ENCODE results near the gene EHMT1.
A peak's percentile ranks its signal among the peaks of the same experiment; 100 is the strongest.

The EHMT1 gene

GRCh38 chr9:137787786-137788505, 169.1 kb downstream of the EHMT1 start:
- Mint-ChIP-seq H3K9me3 (no peaks in the 10 kb centered on the region), H3K27me3 (ENCODE audit: low read depth, poor library complexity) (no peaks in the 10 kb centered on the region), H3K27ac (peak overlapping the region; percentile 96), H3K36me3 (ENCODE audit: low read depth) (peaks cover 58% of the 10 kb centered on the region), H3K4me1 (peaks cover 49% of the 10 kb centered on the region), H3K4me3 (no peak overlapping the region)
- TF ChIP-seq CTCF (IDR thresholded peaks at IDR 0.05), result no peak
- no peak for DNase-seq

GRCh38 chr9:137788561-137789294, 169.9 kb downstream of the EHMT1 start:
- no peak for TF ChIP-seq CTCF (IDR thresholded peaks at IDR 0.05)
- Mint-ChIP-seq H3K27ac (peak overlapping the region; percentile 96), H3K4me3 (no peak overlapping the region), H3K9me3 (no peaks in the 10 kb centered on the region), H3K4me1 (peaks cover 49% of the 10 kb centered on the region), H3K27me3 (ENCODE audit: low read depth, poor library complexity) (no peaks in the 10 kb centered on the region), H3K36me3 (ENCODE audit: low read depth) (peaks cover 66% of the 10 kb centered on the region)
- no peak for DNase-seq

- Mint-ChIP-seq H3K9me3 (no peaks in the 10 kb centered on the region), H3K27ac (peak overlapping the region; percentile 87), H3K27me3 (ENCODE audit: low read depth, poor library complexity) (no peaks in the 10 kb centered on the region), H3K4me3 (no peak overlapping the region), H3K36me3 (ENCODE audit: low read depth) (peaks cover 71% of the 10 kb centered on the region), H3K4me1 (peaks cover 46% of the 10 kb centered on the region)
- DNase-seq, result no peak
- TF ChIP-seq CTCF (IDR thresholded peaks at IDR 0.05), result no peak
Measured at GRCh38 chr9:137789295-137789895, 170.6 kb downstream of the EHMT1 start.

GRCh38 chr9:137791947-137792346, 173.1 kb downstream of the EHMT1 start:
- TF ChIP-seq CTCF (IDR thresholded peaks at IDR 0.05), result no peak
- H3K4me3 Mint-ChIP-seq, result no peak overlapping the region
- no peak overlapping the region for H3K27ac Mint-ChIP-seq
- peaks cover 77% of the 10 kb centered on the region for H3K36me3 Mint-ChIP-seq (ENCODE audit: low read depth)
- H3K4me1 Mint-ChIP-seq, result peaks cover 22% of the 10 kb centered on the region
- DNase-seq, result no peak
- H3K27me3 Mint-ChIP-seq (ENCODE audit: low read depth, poor library complexity), result no peaks in the 10 kb centered on the region
- H3K9me3 Mint-ChIP-seq, result no peaks in the 10 kb centered on the region

- no peak for DNase-seq
- no peak overlapping the region for H3K4me3 Mint-ChIP-seq
- no peaks in the 10 kb centered on the region for H3K9me3 Mint-ChIP-seq
- no peaks in the 10 kb centered on the region for H3K27me3 Mint-ChIP-seq (ENCODE audit: low read depth, poor library complexity)
- peak overlapping the region; percentile 62 for H3K27ac Mint-ChIP-seq
- TF ChIP-seq CTCF (IDR thresholded peaks at IDR 0.05), result no peak
- H3K36me3 Mint-ChIP-seq (ENCODE audit: low read depth), result peaks cover 85% of the 10 kb centered on the region
- H3K4me1 Mint-ChIP-seq, result peaks cover 20% of the 10 kb centered on the region
Measured at GRCh38 chr9:137793196-137793841, 174.5 kb downstream of the EHMT1 start.

Measured in nephron progenitor cell (in vitro differentiated cells).